ENCODE measurements around the gene IFTAP. TPM values are rescaled to one million over a fixed set of nuclear protein-coding genes. Genes with fewer than 3 reads are reported as not detected.

IFTAP gene
- total and polyA plus RNA-seq, 8 donors = 14.9 to 95.0 (median 29.9) TPM

DNA sequence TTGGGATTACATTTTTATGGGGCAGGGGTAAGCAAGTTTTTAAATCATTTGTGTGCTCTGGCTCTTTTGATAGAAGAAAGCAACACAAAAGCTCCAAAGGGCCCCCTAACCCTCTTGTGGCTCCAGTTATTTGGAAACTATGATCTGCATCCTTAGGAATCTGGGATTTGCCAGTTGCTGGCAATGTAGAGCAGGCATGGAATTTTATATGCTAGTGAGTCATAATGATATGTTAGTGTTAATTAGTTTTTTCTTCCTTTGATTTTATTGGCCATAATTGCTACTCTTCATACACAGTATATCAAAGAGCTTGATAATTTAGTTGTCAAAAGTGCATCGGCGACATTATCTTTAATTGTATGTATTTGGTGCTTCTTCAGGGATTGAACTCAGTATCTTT is 16.4 kb upstream of the IFTAP start:
- Histone ChIP-seq H3K27me3 (no peaks in the 10 kb centered on the region), H3K36me3 (peaks cover 0 to 8% (median 0%) of the 10 kb centered on the region in 4 donors), H3K4me1 (no peaks in the 10 kb centered on the region), H3K9me3 (peaks cover 0 to 5% (median 2%) of the 10 kb centered on the region in 4 donors), H3K27ac (no peak overlapping the region), H3K4me3 (no peak overlapping the region)
- intact Hi-C loops (cut with DNase I; ENCODE audit: low total_unique reads) = no loop called here
- TF ChIP-seq POLR2A (IDR thresholded peaks at IDR 0.05) (no peak), EP300 (IDR thresholded peaks at IDR 0.05) (no peak), POLR2AphosphoS5 (IDR thresholded peaks at IDR 0.05) (no peak)
- TF ChIP-seq, protein P1, sequence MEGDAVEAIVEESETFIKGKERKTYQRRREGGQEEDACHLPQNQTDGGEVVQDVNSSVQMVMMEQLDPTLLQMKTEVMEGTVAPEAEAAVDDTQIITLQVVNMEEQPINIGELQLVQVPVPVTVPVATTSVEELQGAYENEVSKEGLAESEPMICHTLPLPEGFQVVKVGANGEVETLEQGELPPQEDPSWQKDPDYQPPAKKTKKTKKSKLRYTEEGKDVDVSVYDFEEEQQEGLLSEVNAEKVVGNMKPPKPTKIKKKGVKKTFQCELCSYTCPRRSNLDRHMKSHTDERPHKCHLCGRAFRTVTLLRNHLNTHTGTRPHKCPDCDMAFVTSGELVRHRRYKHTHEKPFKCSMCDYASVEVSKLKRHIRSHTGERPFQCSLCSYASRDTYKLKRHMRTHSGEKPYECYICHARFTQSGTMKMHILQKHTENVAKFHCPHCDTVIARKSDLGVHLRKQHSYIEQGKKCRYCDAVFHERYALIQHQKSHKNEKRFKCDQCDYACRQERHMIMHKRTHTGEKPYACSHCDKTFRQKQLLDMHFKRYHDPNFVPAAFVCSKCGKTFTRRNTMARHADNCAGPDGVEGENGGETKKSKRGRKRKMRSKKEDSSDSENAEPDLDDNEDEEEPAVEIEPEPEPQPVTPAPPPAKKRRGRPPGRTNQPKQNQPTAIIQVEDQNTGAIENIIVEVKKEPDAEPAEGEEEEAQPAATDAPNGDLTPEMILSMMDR (IDR thresholded peaks at IDR 0.05) = no peak
- peak in 1 of 2 donors; percentile 21 for DNase-seq
- WGBS, 5 donors = 82 to 97% (median 94%) methylated on average over 2 of the region's 2 CpGs

DNA sequence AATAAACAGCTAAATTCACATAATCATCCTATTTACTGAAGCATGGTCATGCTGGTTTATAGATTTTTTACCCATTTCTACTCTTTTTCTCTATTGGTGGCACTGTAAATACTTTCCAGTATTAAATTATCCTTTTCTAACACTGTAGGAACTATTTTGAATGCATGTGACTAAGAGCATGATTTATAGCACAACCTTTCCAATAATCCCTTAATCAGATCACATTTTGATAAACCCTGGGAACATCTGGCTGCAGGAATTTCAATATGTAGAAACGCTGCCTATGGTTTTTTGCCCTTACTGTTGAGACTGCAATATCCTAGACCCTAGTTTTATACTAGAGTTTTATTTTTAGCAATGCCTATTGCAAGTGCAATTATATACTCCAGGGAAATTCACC is 15.8 kb upstream of the IFTAP start:
- Histone ChIP-seq H3K27ac (no peak overlapping the region), H3K27me3 (no peaks in the 10 kb centered on the region), H3K4me1 (no peaks in the 10 kb centered on the region), H3K9me3 (peaks cover 0 to 5% (median 2%) of the 10 kb centered on the region in 4 donors), H3K4me3 (no peak overlapping the region), H3K36me3 (peaks cover 0 to 8% (median 0%) of the 10 kb centered on the region in 4 donors)
- intact Hi-C loops (cut with DNase I; ENCODE audit: low total_unique reads) = no loop called here
- no peak for TF ChIP-seq POLR2AphosphoS5 (IDR thresholded peaks at IDR 0.05)
- no peak for TF ChIP-seq EP300 (IDR thresholded peaks at IDR 0.05)
- TF ChIP-seq, protein P1 (IDR thresholded peaks at IDR 0.05) = no peak
- no peak for TF ChIP-seq POLR2A (IDR thresholded peaks at IDR 0.05)
- DNase-seq = no peak
- 54 to 69% (median 61%) methylated on average over 1 of the region's 1 CpG for WGBS, 5 donors

DNA sequence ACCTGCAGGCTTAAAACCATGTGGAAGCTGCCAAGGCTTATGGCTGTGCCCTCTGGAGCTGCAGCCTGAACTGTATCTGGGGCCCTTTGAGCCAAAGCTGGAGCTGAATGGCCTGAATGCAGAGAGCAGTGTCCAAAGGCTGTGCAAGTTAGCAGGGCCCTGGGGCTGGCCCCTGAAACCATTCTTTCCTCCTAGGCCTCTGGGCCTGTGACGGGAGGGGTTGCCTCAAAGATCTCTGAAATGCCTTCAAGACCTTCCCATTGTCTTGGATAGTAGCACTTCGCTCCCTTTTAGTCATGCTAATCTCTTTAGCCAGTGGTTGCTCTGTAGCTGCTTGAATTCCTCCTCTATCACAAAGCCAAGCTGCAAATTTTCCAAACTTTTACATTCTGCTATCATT is 12.8 kb upstream of the IFTAP start:
- WGBS, 5 donors = 56 to 91% (median 84%) methylated on average over 2 of the region's 2 CpGs
- no peak for TF ChIP-seq POLR2A (IDR thresholded peaks at IDR 0.05)
- no peak for TF ChIP-seq POLR2AphosphoS5 (IDR thresholded peaks at IDR 0.05)
- TF ChIP-seq, protein P1 (IDR thresholded peaks at IDR 0.05) = no peak
- no peak for TF ChIP-seq EP300 (IDR thresholded peaks at IDR 0.05)
- Histone ChIP-seq H3K9me3 (peaks cover 0 to 5% (median 2%) of the 10 kb centered on the region in 4 donors), H3K27me3 (no peaks in the 10 kb centered on the region), H3K36me3 (no peaks in the 10 kb centered on the region), H3K27ac (no peak overlapping the region), H3K4me3 (no peak overlapping the region), H3K4me1 (no peaks in the 10 kb centered on the region)
- intact Hi-C loops (cut with DNase I; ENCODE audit: low total_unique reads) = no loop called here
- DNase-seq = no peak

DNA sequence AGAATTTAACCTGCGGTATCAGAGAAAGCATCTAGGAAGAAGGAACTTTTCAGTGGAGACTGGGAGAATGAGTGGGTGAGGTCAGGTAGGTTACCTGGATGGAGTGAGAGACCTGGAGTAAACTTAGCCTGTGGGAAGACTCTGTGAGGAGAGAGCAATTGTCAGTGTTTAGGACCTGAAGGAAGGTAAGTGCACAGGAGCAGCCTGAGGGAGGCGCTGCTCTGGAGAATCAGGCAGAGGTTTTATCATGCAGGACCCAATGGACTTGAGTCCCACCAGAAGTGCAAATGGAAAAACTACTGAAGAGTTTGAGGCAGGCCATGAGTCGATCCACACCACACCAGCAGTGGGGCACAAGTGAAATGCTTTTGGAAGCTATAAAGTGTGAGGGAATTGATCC is 10.6 kb upstream of the IFTAP start:
- H3K4me3 ChIP-seq = no peak overlapping the region
- peaks cover 0 to 5% (median 0%) of the 10 kb centered on the region in 3 donors for H3K27me3 ChIP-seq
- intact Hi-C loops (cut with DNase I; ENCODE audit: low total_unique reads) = no loop called here
- WGBS, 5 donors = 56 to 65% (median 59%) methylated on average over 3 of the region's 3 CpGs
- TF ChIP-seq, protein P1 (IDR thresholded peaks at IDR 0.05) = no peak
- TF ChIP-seq POLR2A (IDR thresholded peaks at IDR 0.05) = no peak
- TF ChIP-seq POLR2AphosphoS5 (IDR thresholded peaks at IDR 0.05) = no peak
- TF ChIP-seq EP300 (IDR thresholded peaks at IDR 0.05) = no peak
- H3K9me3 ChIP-seq = peaks cover 0 to 5% (median 2%) of the 10 kb centered on the region in 4 donors
- DNase-seq = no peak
- H3K36me3 ChIP-seq = no peaks in the 10 kb centered on the region
- H3K27ac ChIP-seq = no peak overlapping the region
- no peaks in the 10 kb centered on the region for H3K4me1 ChIP-seq
